ENCODE measurements around the gene GALM. TPM values are rescaled to one million over a fixed set of nuclear protein-coding genes. Genes with fewer than 3 reads are reported as not detected.

The GALM gene
- total and polyA plus RNA-seq, 2 of the 13 experiments (the other 11 are each of a cell fraction or from before 2014, with no cell fraction given): 65.5 to 90.0 TPM

DNA sequence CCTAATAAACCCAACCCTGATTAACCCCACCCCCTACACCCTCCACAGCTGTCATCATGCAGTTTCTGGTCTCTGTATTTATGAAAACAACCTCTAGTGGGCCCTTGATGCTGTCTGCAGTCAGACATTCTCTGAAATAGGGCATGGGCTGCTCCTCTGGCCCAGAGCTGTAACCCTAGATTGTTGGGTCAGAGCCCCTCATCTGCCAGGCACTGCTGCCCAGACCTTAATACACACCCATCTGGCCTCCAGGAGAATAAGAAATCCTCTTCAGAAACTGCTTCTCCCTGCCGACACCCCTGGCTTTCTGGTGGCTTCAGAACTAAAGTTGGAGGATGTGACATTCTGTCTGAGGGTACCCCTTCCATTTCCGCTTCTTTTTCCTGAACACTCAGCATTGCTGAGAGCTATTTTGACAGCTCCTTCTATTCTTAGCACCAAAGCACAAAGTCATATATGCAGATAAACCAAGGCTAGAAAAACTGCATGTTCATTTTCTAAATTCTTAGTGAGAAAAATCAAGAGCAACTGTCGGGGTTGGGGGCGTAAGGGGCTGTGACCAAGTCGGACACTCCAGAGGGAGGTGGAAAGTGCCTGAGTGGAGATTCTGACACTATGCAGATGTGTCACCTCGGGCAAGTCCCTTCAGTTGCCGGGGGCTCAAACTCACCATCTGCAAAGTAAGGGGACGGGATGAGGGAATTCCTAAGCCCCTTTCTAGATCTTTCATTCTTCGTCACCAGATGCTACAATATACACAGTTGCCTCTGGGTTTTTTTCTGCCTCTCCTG, 56.6 kb downstream of the GALM start:
- WGBS (ENCODE audit: low lambda C conversion rate): 93% methylated on average over 9 of the region's 9 CpGs
- Histone ChIP-seq H3K9me3 (ENCODE audit: low read length) (no peaks in the 10 kb centered on the region), H3K4me1 (ENCODE audit: insufficient read depth, low read length) (no peaks in the 10 kb centered on the region), H3K27ac (ENCODE audit: extremely low read length, insufficient read depth, low read length) (no peak overlapping the region), H3K4me2 (ENCODE audit: low read depth, low read length) (no peak overlapping the region), H4K20me1 (ENCODE audit: insufficient read depth, low read length) (no peaks in the 10 kb centered on the region), H3K4me3 (replicated peaks in 1 of 3; ENCODE audit: insufficient read depth in 1 of 3, low read depth in 2 of 3, low read length in 3 of 3) (no peak overlapping the region), H3K27me3 (ENCODE audit: control insufficient read depth in 1 of 2, insufficient read depth in 2 of 2, low read length in 2 of 2) (no peaks in the 10 kb centered on the region), H3K36me3 (replicated peaks in 1 of 2; ENCODE audit: control insufficient read depth in 1 of 2, insufficient read depth in 2 of 2, low read length in 2 of 2) (peaks cover 9 to 36% of the 10 kb centered on the region in 2 experiments; a peak in 3 of 5 replicates), H3K79me2 (ENCODE audit: insufficient read depth, low read length) (peaks cover 4% of the 10 kb centered on the region), H2AFZ (ENCODE audit: low read length) (no peak overlapping the region), H3K9ac (ENCODE audit: insufficient read depth, low read depth, low read length) (no peak overlapping the region)
- ChIA-PET CTCF (ENCODE audit: low intra/inter-chr PET ratio, low total read pairs) (no interaction called here), POLR2A (interaction anchor here (1.1 kb wide), 1 partner anchor 9 kb away, joined by 3 read pairs; no protein-coding TSS in a partner anchor)
- TF ChIP-seq, protein P1, sequence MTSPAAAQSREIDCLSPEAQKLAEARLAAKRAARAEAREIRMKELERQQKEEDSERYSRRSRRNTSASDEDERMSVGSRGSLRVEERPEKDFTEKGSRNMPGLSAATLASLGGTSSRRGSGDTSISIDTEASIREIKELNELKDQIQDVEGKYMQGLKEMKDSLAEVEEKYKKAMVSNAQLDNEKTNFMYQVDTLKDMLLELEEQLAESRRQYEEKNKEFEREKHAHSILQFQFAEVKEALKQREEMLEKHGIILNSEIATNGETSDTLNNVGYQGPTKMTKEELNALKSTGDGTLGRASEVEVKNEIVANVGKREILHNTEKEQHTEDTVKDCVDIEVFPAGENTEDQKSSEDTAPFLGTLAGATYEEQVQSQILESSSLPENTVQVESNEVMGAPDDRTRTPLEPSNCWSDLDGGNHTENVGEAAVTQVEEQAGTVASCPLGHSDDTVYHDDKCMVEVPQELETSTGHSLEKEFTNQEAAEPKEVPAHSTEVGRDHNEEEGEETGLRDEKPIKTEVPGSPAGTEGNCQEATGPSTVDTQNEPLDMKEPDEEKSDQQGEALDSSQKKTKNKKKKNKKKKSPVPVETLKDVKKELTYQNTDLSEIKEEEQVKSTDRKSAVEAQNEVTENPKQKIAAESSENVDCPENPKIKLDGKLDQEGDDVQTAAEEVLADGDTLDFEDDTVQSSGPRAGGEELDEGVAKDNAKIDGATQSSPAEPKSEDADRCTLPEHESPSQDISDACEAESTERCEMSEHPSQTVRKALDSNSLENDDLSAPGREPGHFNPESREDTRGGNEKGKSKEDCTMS (CRISPR knock-in tag; conservative IDR thresholded peaks at IDR 0.05): no peak
- TF ChIP-seq ZBTB20 (CRISPR knock-in tag; IDR thresholded peaks at IDR 0.05; ENCODE audit: borderline replicate concordance, low read depth): no peak
- TF ChIP-seq PTBP1 (IDR thresholded peaks at IDR 0.05; ENCODE audit: low read depth, low read length, poor library complexity, severe bottlenecking): no peak
- no peak for TF ChIP-seq SSRP1 (CRISPR knock-in tag; IDR thresholded peaks at IDR 0.05)
- TF ChIP-seq ZNF816 (CRISPR knock-in tag; IDR thresholded peaks at IDR 0.05; ENCODE audit: borderline replicate concordance): no peak
- TF ChIP-seq ZNF790 (CRISPR knock-in tag; IDR thresholded peaks at IDR 0.05; ENCODE audit: borderline replicate concordance): no peak
- no peak for TF ChIP-seq IKZF4 (CRISPR knock-in tag; IDR thresholded peaks at IDR 0.05; ENCODE audit: borderline replicate concordance, low read depth, not compliant biosample characterization)
- no TSS peak for BruUV-seq (replicated peaks)
- in situ Hi-C loops (cut with HindIII; ENCODE audit: extremely low pct_ligation_motif_present, low pct_unique_long_range_greater_than_20kb): loop anchor here (5.0 kb wide), 1 partner anchor 120 kb away; the partner anchor contains the start of gene HNRNPLL
- FAIRE-seq (no peak), ATAC-seq (no peak; the same call in 2 of the 3 replicates), DNase-seq (ENCODE audit: low spot score) (no peak)
- intact Hi-C loops (cut with micrococcal nuclease; ENCODE audit: unreplicated experiment): no loop called here

All from HepG2 (cell line).